Ishikawa (cell line): ENCODE results near the gene ZNF678.

Experiments used
- CEBPB ChIP-seq: IDR thresholded peaks from 2 replicates; pipeline ENCODE4 v1.6.1; 2012
- CREB1 ChIP-seq: IDR thresholded peaks from 2 replicates; pipeline ENCODE4 v1.6.1; 2012; ENCODE audit warnings: low read depth
- EGR1 ChIP-seq: IDR thresholded peaks from 2 replicates; pipeline ENCODE4 v1.6.1; 2012
- EP300 ChIP-seq: IDR thresholded peaks from 2 replicates; pipeline ENCODE4 v1.6.1; 2012; ENCODE audit warnings: borderline replicate concordance
- FOXM1 ChIP-seq: IDR thresholded peaks from 2 replicates; pipeline ENCODE4 v1.6.1; 2012; ENCODE audit warnings: low read depth, borderline replicate concordance
- MAX ChIP-seq: IDR thresholded peaks from 2 replicates; pipeline ENCODE4 v1.6.1; 2012
- NFIC ChIP-seq: IDR thresholded peaks from 2 replicates; pipeline ENCODE4 v1.6.1; 2012
- RAD21 ChIP-seq: IDR thresholded peaks from 2 replicates; pipeline ENCODE4 v1.6.1; 2012; ENCODE audit warnings: low read depth
- REST ChIP-seq: IDR thresholded peaks from 2 replicates; pipeline ENCODE4 v1.6.1; 2012; ENCODE audit warnings: low read depth, mild to moderate bottlenecking
- TAF1 ChIP-seq: IDR thresholded peaks from 2 replicates; pipeline ENCODE4 v1.6.1; 2012; ENCODE audit warnings: low read depth, mild to moderate bottlenecking
- TCF12 ChIP-seq: IDR thresholded peaks from 2 replicates; pipeline ENCODE4 v1.6.1; 2012; ENCODE audit warnings: low read depth
- TEAD4 ChIP-seq: IDR thresholded peaks from 2 replicates; pipeline ENCODE4 v1.6.1; 2012
- USF1 ChIP-seq: IDR thresholded peaks from 2 replicates; pipeline ENCODE4 v1.6.1; 2012
- YY1 ChIP-seq: IDR thresholded peaks from 2 replicates; pipeline ENCODE4 v1.6.1; 2012; ENCODE audit warnings: low read depth
- ZBTB7A ChIP-seq: IDR thresholded peaks from 2 replicates; pipeline ENCODE4 v1.6.1; 2012; ENCODE audit warnings: low read depth

Gene ZNF678

GRCh38 chr1:227556288-227556687, 7.1 kb upstream of the ZNF678 start:
- TF ChIP-seq CEBPB (no peak), EGR1 (no peak), USF1 (no peak), TAF1 (no peak), EP300 (no peak)

GRCh38 chr1:227557962-227558725, 5.2 kb upstream of the ZNF678 start:
- TF ChIP-seq ZBTB7A, result no peak
- no peak for TF ChIP-seq USF1
- TF ChIP-seq CREB1, result no peak
- no peak for TF ChIP-seq EP300
- TF ChIP-seq EGR1, result no peak

GRCh38 chr1:227558732-227559262, 4.6 kb upstream of the ZNF678 start:
- TF ChIP-seq TCF12 (no peak), YY1 (no peak), REST (no peak), USF1 (no peak), CREB1 (no peak), EP300 (no peak), TEAD4 (no peak), FOXM1 (no peak), RAD21 (no peak), TAF1 (no peak), NFIC (no peak), EGR1 (no peak), MAX (no peak), ZBTB7A (no peak), CEBPB (no peak)

GRCh38 chr1:227559499-227559898, 3.9 kb upstream of the ZNF678 start:
- TF ChIP-seq TAF1 (no peak), TEAD4 (no peak)

- no peak for TF ChIP-seq YY1
- TF ChIP-seq ZBTB7A, result no peak
- TF ChIP-seq REST, result no peak
- no peak for TF ChIP-seq FOXM1
- TF ChIP-seq TEAD4, result no peak
- no peak for TF ChIP-seq TCF12
- no peak for TF ChIP-seq NFIC
- no peak for TF ChIP-seq TAF1
- TF ChIP-seq CREB1, result no peak
- no peak for TF ChIP-seq EGR1
Observed at GRCh38 chr1:227559926-227560325, 3.4 kb upstream of the ZNF678 start.

GRCh38 chr1:227560393-227561173, 2.8 kb upstream of the ZNF678 start:
- TF ChIP-seq EGR1 (no peak), YY1 (no peak), TEAD4 (no peak), CREB1 (no peak), TCF12 (no peak), NFIC (no peak), CEBPB (no peak), USF1 (no peak), REST (no peak), MAX (no peak), FOXM1 (no peak), TAF1 (no peak), ZBTB7A (no peak), RAD21 (no peak), EP300 (no peak)
